Nephron (organoid): ENCODE measurements around the gene KIAA1549.
"Not testable (repeated sequence)": the region's sequence is repeated elsewhere in the genome, so short reads cannot be mapped to it uniquely, and the experiment has no call there.

Experiments used
- H3K27ac Mint-ChIP-seq, 3 experiments: 2 replicates each; pipeline ENCODE4 v1.8.0; 2020; ENCODE audit warnings: mixed read lengths in 3 of 3, mild to moderate bottlenecking in 2 of 3, moderate library complexity in 1 of 3
- H3K27me3 Mint-ChIP-seq: 2 replicates; pipeline ENCODE4 v1.8.0; 2021; ENCODE audit warnings: low read depth, mild to moderate bottlenecking, moderate library complexity, mixed read lengths
- H3K36me3 Mint-ChIP-seq: 2 replicates; pipeline ENCODE4 v1.8.0; 2020; ENCODE audit warnings: low read depth, mixed read lengths
- H3K4me1 Mint-ChIP-seq: 2 replicates; pipeline ENCODE4 v1.8.0; 2020; ENCODE audit warnings: mixed read lengths
- H3K4me3 Mint-ChIP-seq, 3 experiments: 2 replicates each; pipeline ENCODE4 v1.8.0; 2020; ENCODE audit warnings: mild to moderate bottlenecking in 3 of 3, mixed read lengths in 3 of 3, moderate library complexity in 2 of 3
- H3K9me3 Mint-ChIP-seq: 2 replicates; pipeline ENCODE4 v1.8.0; 2020; ENCODE audit warnings: mixed read lengths
- TF ChIP-seq, protein P1 (sequence below), 3 experiments: fragments of 200-600 bp; sonication (generic); IDR thresholded peaks; one replicate each; pipeline ENCODE4 v1.5.0; 2021; ENCODE audit warnings: antibody characterized with exemption in 3 of 3; ENCODE audit not compliant: unreplicated experiment in 3 of 3

Gene KIAA1549

DNA sequence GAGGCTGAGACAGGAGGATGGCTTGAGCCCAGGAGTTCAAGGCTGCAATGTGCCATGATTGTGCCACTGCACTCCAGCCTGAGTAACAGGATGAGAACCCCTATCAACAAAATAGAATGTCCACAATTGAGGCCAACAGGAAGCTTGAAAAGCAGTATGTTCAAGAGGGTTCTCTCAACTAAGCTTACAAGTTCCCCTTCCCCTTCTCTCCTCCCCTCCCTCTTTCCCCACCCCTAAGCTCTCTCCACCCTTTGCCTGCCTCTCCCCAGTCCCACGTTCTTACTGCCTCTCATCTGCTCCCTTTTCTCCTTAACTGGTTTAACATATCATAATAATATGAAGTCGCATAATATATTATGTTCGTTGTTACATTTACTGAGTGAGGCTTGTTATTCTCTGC is 35.4 kb downstream of the KIAA1549 start:
- H3K4me3 Mint-ChIP-seq = no peak overlapping the region
- H3K9me3 Mint-ChIP-seq = no peaks in the 10 kb centered on the region
- peaks cover 7% of the 10 kb centered on the region for H3K4me1 Mint-ChIP-seq
- H3K36me3 Mint-ChIP-seq = peaks cover 4% of the 10 kb centered on the region
- TF ChIP-seq, protein P1, sequence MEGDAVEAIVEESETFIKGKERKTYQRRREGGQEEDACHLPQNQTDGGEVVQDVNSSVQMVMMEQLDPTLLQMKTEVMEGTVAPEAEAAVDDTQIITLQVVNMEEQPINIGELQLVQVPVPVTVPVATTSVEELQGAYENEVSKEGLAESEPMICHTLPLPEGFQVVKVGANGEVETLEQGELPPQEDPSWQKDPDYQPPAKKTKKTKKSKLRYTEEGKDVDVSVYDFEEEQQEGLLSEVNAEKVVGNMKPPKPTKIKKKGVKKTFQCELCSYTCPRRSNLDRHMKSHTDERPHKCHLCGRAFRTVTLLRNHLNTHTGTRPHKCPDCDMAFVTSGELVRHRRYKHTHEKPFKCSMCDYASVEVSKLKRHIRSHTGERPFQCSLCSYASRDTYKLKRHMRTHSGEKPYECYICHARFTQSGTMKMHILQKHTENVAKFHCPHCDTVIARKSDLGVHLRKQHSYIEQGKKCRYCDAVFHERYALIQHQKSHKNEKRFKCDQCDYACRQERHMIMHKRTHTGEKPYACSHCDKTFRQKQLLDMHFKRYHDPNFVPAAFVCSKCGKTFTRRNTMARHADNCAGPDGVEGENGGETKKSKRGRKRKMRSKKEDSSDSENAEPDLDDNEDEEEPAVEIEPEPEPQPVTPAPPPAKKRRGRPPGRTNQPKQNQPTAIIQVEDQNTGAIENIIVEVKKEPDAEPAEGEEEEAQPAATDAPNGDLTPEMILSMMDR (IDR thresholded peaks at IDR 0.05; ENCODE audit: unreplicated experiment in 3 of 3) = no peak
- H3K27me3 Mint-ChIP-seq = no peaks in the 10 kb centered on the region
- H3K27ac Mint-ChIP-seq = no peak overlapping the region

- H3K9me3 Mint-ChIP-seq = no peaks in the 10 kb centered on the region
- H3K4me3 Mint-ChIP-seq = no peak overlapping the region
These were observed 36.0 kb downstream of the KIAA1549 start for GRCh38 chr7:138945154-138945553.

DNA sequence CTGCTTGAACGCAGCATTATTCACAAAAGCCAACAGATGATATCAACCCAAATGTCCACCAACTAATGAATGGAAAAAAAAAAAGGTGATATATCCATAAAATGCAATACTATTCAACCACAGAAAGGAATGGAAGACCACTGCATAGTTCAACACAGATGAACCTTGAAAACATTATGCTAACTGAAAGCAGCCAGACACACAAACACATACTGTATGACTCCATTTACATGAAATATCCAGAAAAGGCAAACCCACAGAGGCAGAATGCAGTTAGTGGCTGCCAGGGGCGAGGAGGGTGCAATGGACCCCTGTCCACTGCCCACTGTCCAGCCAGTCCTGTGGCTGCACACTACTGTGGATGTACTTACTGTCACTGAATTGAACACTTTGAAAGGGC is 36.6 kb downstream of the KIAA1549 start:
- Mint-ChIP-seq H3K27me3 (no peaks in the 10 kb centered on the region), H3K36me3 (peaks cover 4% of the 10 kb centered on the region), H3K9me3 (no peaks in the 10 kb centered on the region), H3K27ac (peak overlapping the region in 1 of 3 experiments; percentile 7), H3K4me1 (peaks cover 7% of the 10 kb centered on the region), H3K4me3 (no peak overlapping the region)
- TF ChIP-seq, protein P1 (IDR thresholded peaks at IDR 0.05; ENCODE audit: unreplicated experiment in 3 of 3) = no peak

More at GRCh38 chr7:138945154-138945553, 36.0 kb downstream of the KIAA1549 start:
- no peak overlapping the region for H3K27ac Mint-ChIP-seq
- peaks cover 4% of the 10 kb centered on the region for H3K36me3 Mint-ChIP-seq
- H3K4me1 Mint-ChIP-seq = peaks cover 7% of the 10 kb centered on the region
- TF ChIP-seq, protein P1 (IDR thresholded peaks at IDR 0.05; ENCODE audit: unreplicated experiment in 3 of 3) = no peak
- H3K27me3 Mint-ChIP-seq = no peaks in the 10 kb centered on the region

- H3K4me3 Mint-ChIP-seq = no peak overlapping the region
- H3K27ac Mint-ChIP-seq = no peak overlapping the region
- H3K36me3 Mint-ChIP-seq = peaks cover 4% of the 10 kb centered on the region
These were observed 38.1 kb downstream of the KIAA1549 start for GRCh38 chr7:138943061-138943460.

GRCh38 chr7:138941545-138941944 is 39.6 kb downstream of the KIAA1549 start:
- Mint-ChIP-seq H3K27ac (peak overlapping the region in 1 of 3 experiments; percentile 10), H3K27me3 (no peaks in the 10 kb centered on the region), H3K4me3 (no peak overlapping the region), H3K36me3 (peaks cover 7% of the 10 kb centered on the region), H3K4me1 (peaks cover 7% of the 10 kb centered on the region), H3K9me3 (no peaks in the 10 kb centered on the region)
- TF ChIP-seq, protein P1 (IDR thresholded peaks at IDR 0.05; ENCODE audit: unreplicated experiment in 3 of 3) = no peak

More at GRCh38 chr7:138943061-138943460, 38.1 kb downstream of the KIAA1549 start:
- Mint-ChIP-seq H3K9me3 (no peaks in the 10 kb centered on the region), H3K4me1 (peaks cover 7% of the 10 kb centered on the region), H3K27me3 (no peaks in the 10 kb centered on the region)
- TF ChIP-seq, protein P1 (IDR thresholded peaks at IDR 0.05; ENCODE audit: unreplicated experiment in 3 of 3) = no peak

GRCh38 chr7:138940602-138941001 is 40.6 kb downstream of the KIAA1549 start:
- H3K27me3 Mint-ChIP-seq, H3K4me3 Mint-ChIP-seq: not testable (repeated sequence)

More at GRCh38 chr7:138940602-138941001, 40.6 kb downstream of the KIAA1549 start:
- H3K27ac Mint-ChIP-seq, H3K9me3 Mint-ChIP-seq, H3K36me3 Mint-ChIP-seq: not testable (repeated sequence)
- peaks cover 11% of the 10 kb centered on the region for H3K4me1 Mint-ChIP-seq
